CD4-positive, alpha-beta memory T cell (primary cell): Measurements from ENCODE around the gene DNAL1. TPM values are rescaled to one million over a fixed set of nuclear protein-coding genes. Genes with fewer than 3 reads are reported as not detected.
A peak's percentile ranks its signal among the peaks of the same experiment; 100 is the strongest.

ENCODE experiments used
- CTCF ChIA-PET: fragments of 350-600 bp; sonication (Branson Sonifier 250); formaldehyde crosslinking; loops from one replicate; lab custom pipeline; 2021; ENCODE audit warnings: inconsistent platforms; ENCODE audit not compliant: partially characterized antibody; lab: Charles Lee
- POLR2A ChIA-PET: fragments of 350-600 bp; sonication (Branson Sonifier 250); formaldehyde crosslinking; loops from one replicate; lab custom pipeline; 2021; ENCODE audit not compliant: partially characterized antibody; lab: Charles Lee
- DNase-seq, 5 donors: peaks; one replicate each; pipeline versions ENCODE4 v3.0.0 to v3.0.0-alpha.2; 2020 to 2022; ENCODE audit warnings: mixed read lengths in 1 of 5
- H3K27ac ChIP-seq: one replicate; pipeline ENCODE4 v1.7.0; 2013; ENCODE audit warnings: low read depth, low read length
- H3K27me3 ChIP-seq: 2 replicates; pipeline ENCODE4 v1.7.0; 2013; ENCODE audit warnings: mild to moderate bottlenecking, low read length, moderate library complexity; ENCODE audit not compliant: insufficient read depth
- H3K36me3 ChIP-seq: 2 replicates; pipeline ENCODE4 v1.7.0; 2013; ENCODE audit warnings: mild to moderate bottlenecking, low read length, moderate library complexity; ENCODE audit not compliant: insufficient read depth
- H3K4me1 ChIP-seq: 2 replicates; pipeline ENCODE4 v1.7.0; 2013; ENCODE audit warnings: mild to moderate bottlenecking, low read length, moderate library complexity; ENCODE audit not compliant: insufficient read depth
- H3K4me3 ChIP-seq, 2 donors: one replicate each; pipeline ENCODE4 v1.7.0; 2013; ENCODE audit warnings: low read length in 2 of 2, mild to moderate bottlenecking in 1 of 2
- H3K9me3 ChIP-seq, 2 donors: one replicate each; pipeline ENCODE4 v1.7.0; 2013; ENCODE audit warnings: low read length in 2 of 2, control low read depth in 1 of 2; ENCODE audit not compliant: control insufficient read depth in 1 of 2
- H3K27ac Mint-ChIP-seq, 7 donors: one replicate each; pipeline ENCODE4 v1.8.0; 2020 to 2021; ENCODE audit warnings: mixed read lengths in 7 of 7, mild to moderate bottlenecking in 6 of 7, inconsistent platforms in 3 of 7, moderate library complexity in 3 of 7
- H3K27me3 Mint-ChIP-seq, 2 donors: one replicate each; pipeline ENCODE4 v1.8.0; 2020 to 2021; ENCODE audit warnings: mixed read lengths in 2 of 2
- H3K36me3 Mint-ChIP-seq, 2 donors: one replicate each; pipeline ENCODE4 v1.8.0; 2020 to 2021; ENCODE audit warnings: mixed read lengths in 2 of 2, inconsistent platforms in 1 of 2, mild to moderate bottlenecking in 1 of 2
- H3K4me1 Mint-ChIP-seq, 4 donors: one replicate each; pipeline ENCODE4 v1.8.0; 2020 to 2021; ENCODE audit warnings: mixed read lengths in 4 of 4, mild to moderate bottlenecking in 1 of 4
- H3K4me3 Mint-ChIP-seq, 8 donors: one replicate each; pipeline ENCODE4 v1.8.0; 2020 to 2021; ENCODE audit warnings: mixed read lengths in 8 of 8, mild to moderate bottlenecking in 7 of 8, moderate library complexity in 6 of 8, inconsistent platforms in 3 of 8
- H3K9me3 Mint-ChIP-seq, 8 donors: one replicate each; pipeline ENCODE4 v1.8.0; 2020 to 2021; ENCODE audit warnings: mixed read lengths in 8 of 8, mild to moderate bottlenecking in 5 of 8, inconsistent platforms in 3 of 8, moderate library complexity in 1 of 8
- intact Hi-C: fragments of 100-400 bp; cut with micrococcal nuclease; formaldehyde crosslinking; loops from one replicate; pipeline ENCODE4 v1.15.1; 2023
- polyA plus RNA-seq, 2 donors: library from polyadenylated mRNA; unstranded; fragments of 300-500 nt; fragmentation: Illumina TruSeq; gene quantifications; one replicate each; pipeline ENCODE4 v1.2.3, GENCODE V29; 2021
- total RNA-seq, 2 experiments: library from RNA; stranded (reverse); gene quantifications; one replicate each; pipeline ENCODE4 v1.2.3, GENCODE V29; 2021

The DNAL1 gene
- total and polyA plus RNA-seq, 4 experiments from 2014 or later = 5.4 to 8.6 (median 8.1) TPM

- Mint-ChIP-seq H3K9me3 (no peaks in the 10 kb centered on the region), H3K27ac (peak overlapping the region in 4 of 7 donors; percentile 41 to 72 (median 44)), H3K27me3 (no peaks in the 10 kb centered on the region), H3K4me3 (no peak overlapping the region), H3K4me1 (peaks cover 6 to 23% (median 13%) of the 10 kb centered on the region in 4 donors), H3K36me3 (peaks cover 31 to 77% of the 10 kb centered on the region in 2 donors)
- ChIA-PET POLR2A (interaction anchor here (1.0 to 1.2 kb wide), 2 partner anchors 65 to 106 kb away, joined by 3 to 4 read pairs; no protein-coding TSS in a partner anchor), CTCF (interaction anchor here (0.5 to 1.2 kb wide), 3 partner anchors 59 to 115 kb away, joined by 3 to 4 read pairs (median 3); no protein-coding TSS in a partner anchor)
- no peak for DNase-seq
- H3K27ac ChIP-seq = no peak overlapping the region
- H3K4me1 ChIP-seq = peaks cover 30% of the 10 kb centered on the region
- H3K9me3 ChIP-seq = no peaks in the 10 kb centered on the region
- no peaks in the 10 kb centered on the region for H3K27me3 ChIP-seq
- no peak overlapping the region for H3K4me3 ChIP-seq
- peaks cover 68% of the 10 kb centered on the region for H3K36me3 ChIP-seq
- intact Hi-C loops = no loop called here
Observed at GRCh38 chr14:73720636-73721035, 75.8 kb downstream of the DNAL1 start.

GRCh38 chr14:73721101-73721821 is 76.5 kb downstream of the DNAL1 start:
- H3K4me1 Mint-ChIP-seq = peaks cover 9 to 24% (median 13%) of the 10 kb centered on the region in 4 donors
- Histone ChIP-seq H3K27me3 (no peaks in the 10 kb centered on the region), H3K27ac (no peak overlapping the region), H3K4me1 (peaks cover 33% of the 10 kb centered on the region), H3K4me3 (no peak overlapping the region), H3K36me3 (peaks cover 71% of the 10 kb centered on the region), H3K9me3 (no peaks in the 10 kb centered on the region)
- H3K27ac Mint-ChIP-seq = peak overlapping the region in 4 of 7 donors; percentile 52 to 72 (median 63)
- intact Hi-C loops = no loop called here
- no peak for DNase-seq
- H3K4me3 Mint-ChIP-seq = no peak overlapping the region
- H3K36me3 Mint-ChIP-seq = peaks cover 31 to 79% of the 10 kb centered on the region in 2 donors
- ChIA-PET CTCF (interaction anchor here (1.2 kb wide), 1 partner anchor 105 kb away, joined by 3 read pairs; no protein-coding TSS in a partner anchor), POLR2A (interaction anchor here (1.0 to 1.2 kb wide), 2 partner anchors 10 to 106 kb away, joined by 3 to 4 read pairs; no protein-coding TSS in a partner anchor)
- H3K9me3 Mint-ChIP-seq = no peaks in the 10 kb centered on the region
- no peaks in the 10 kb centered on the region for H3K27me3 Mint-ChIP-seq

GRCh38 chr14:73722581-73722980 is 77.8 kb downstream of the DNAL1 start:
- peaks cover 38% of the 10 kb centered on the region for H3K4me1 ChIP-seq
- peaks cover 31 to 75% of the 10 kb centered on the region in 2 donors for H3K36me3 Mint-ChIP-seq
- no peaks in the 10 kb centered on the region for H3K9me3 Mint-ChIP-seq
- H3K27me3 ChIP-seq = no peaks in the 10 kb centered on the region
- peak in 1 of 5 donors; percentile 31 for DNase-seq
- ChIA-PET CTCF (interaction anchor here (0.8 to 2.5 kb wide), 8 partner anchors 8 to 104 kb away, joined by 3 to 10 read pairs (median 4); partner anchors contain the start of gene PNMA1), POLR2A (interaction anchor here (1.7 to 2.6 kb wide), 4 partner anchors 9 to 36 kb away, joined by 5 to 15 read pairs (median 10); partner anchors contain the start of gene PNMA1)
- no peaks in the 10 kb centered on the region for H3K9me3 ChIP-seq
- no peaks in the 10 kb centered on the region for H3K27me3 Mint-ChIP-seq
- peak overlapping the region in 5 of 7 donors; percentile 30 to 72 (median 47) for H3K27ac Mint-ChIP-seq
- H3K4me1 Mint-ChIP-seq = peaks cover 9 to 24% (median 13%) of the 10 kb centered on the region in 4 donors
- peak overlapping the region; percentile 9 for H3K27ac ChIP-seq
- no peak overlapping the region for H3K4me3 ChIP-seq
- H3K4me3 Mint-ChIP-seq = peak overlapping the region in 1 of 8 donors; percentile 5
- intact Hi-C loops = no loop called here
- peaks cover 83% of the 10 kb centered on the region for H3K36me3 ChIP-seq

GRCh38 chr14:73723406-73723796 is 78.6 kb downstream of the DNAL1 start:
- POLR2A ChIA-PET = interaction anchor here (1.7 to 2.6 kb wide), 4 partner anchors 10 to 35 kb away, joined by 5 to 15 read pairs (median 10); partner anchors contain the start of gene PNMA1

GRCh38 chr14:73723797-73724661 is 79.2 kb downstream of the DNAL1 start:
- intact Hi-C loops = no loop called here
- Histone ChIP-seq H3K4me3 (no peak overlapping the region), H3K36me3 (peaks cover 82% of the 10 kb centered on the region), H3K4me1 (peaks cover 51% of the 10 kb centered on the region), H3K27me3 (no peaks in the 10 kb centered on the region), H3K9me3 (no peaks in the 10 kb centered on the region), H3K27ac (peak overlapping the region; percentile 43)
- ChIA-PET CTCF (interaction anchor here (1.3 to 2.5 kb wide), 6 partner anchors 9 to 103 kb away, joined by 4 to 10 read pairs (median 6); partner anchors contain the start of gene PNMA1), POLR2A (interaction anchor here (1.7 to 2.6 kb wide), 4 partner anchors 10 to 35 kb away, joined by 5 to 15 read pairs (median 10); partner anchors contain the start of gene PNMA1)
- Mint-ChIP-seq H3K27me3 (no peaks in the 10 kb centered on the region), H3K9me3 (no peaks in the 10 kb centered on the region), H3K27ac (peak overlapping the region; percentile 86 to 95 (median 91)), H3K4me1 (peaks cover 14 to 32% (median 19%) of the 10 kb centered on the region in 4 donors), H3K36me3 (peaks cover 36 to 77% of the 10 kb centered on the region in 2 donors), H3K4me3 (peak overlapping the region in 5 of 8 donors; percentile 25 to 76 (median 55))
- no peak for DNase-seq

More at GRCh38 chr14:73723406-73723796, 78.6 kb downstream of the DNAL1 start:
- Histone ChIP-seq H3K4me3 (no peak overlapping the region), H3K9me3 (no peaks in the 10 kb centered on the region), H3K4me1 (peaks cover 45% of the 10 kb centered on the region), H3K36me3 (peaks cover 80% of the 10 kb centered on the region), H3K27me3 (no peaks in the 10 kb centered on the region), H3K27ac (peak overlapping the region; percentile 43)
- intact Hi-C loops = no loop called here
- peak overlapping the region in 5 of 8 donors; percentile 21 to 76 (median 54) for H3K4me3 Mint-ChIP-seq
- CTCF ChIA-PET = interaction anchor here (0.9 to 2.5 kb wide), 8 partner anchors 9 to 103 kb away, joined by 3 to 10 read pairs (median 5); partner anchors contain the start of gene PNMA1
- no peaks in the 10 kb centered on the region for H3K9me3 Mint-ChIP-seq
- H3K36me3 Mint-ChIP-seq = peaks cover 31 to 71% of the 10 kb centered on the region in 2 donors
- H3K27me3 Mint-ChIP-seq = no peaks in the 10 kb centered on the region
- DNase-seq = peak in 2 of 5 donors; percentile 18 to 27
- peak overlapping the region; percentile 86 to 95 (median 91) for H3K27ac Mint-ChIP-seq
- H3K4me1 Mint-ChIP-seq = peaks cover 9 to 26% (median 13%) of the 10 kb centered on the region in 4 donors

- H3K27ac ChIP-seq = no peak overlapping the region
- no peaks in the 10 kb centered on the region for H3K27me3 ChIP-seq
- ChIA-PET POLR2A (interaction anchor here (1.0 to 2.6 kb wide), 4 partner anchors 11 to 62 kb away, joined by 3 to 15 read pairs (median 6); partner anchors contain the start of gene PNMA1), CTCF (interaction anchor here (1.4 to 11.0 kb wide), 2 partner anchors 8 to 102 kb away, joined by 6 to 272 read pairs; no protein-coding TSS in a partner anchor)
- Mint-ChIP-seq H3K9me3 (no peaks in the 10 kb centered on the region), H3K36me3 (peaks cover 37 to 78% of the 10 kb centered on the region in 2 donors), H3K27ac (peak overlapping the region; percentile 37 to 95 (median 75)), H3K27me3 (no peaks in the 10 kb centered on the region), H3K4me1 (peaks cover 14 to 37% (median 23%) of the 10 kb centered on the region in 4 donors), H3K4me3 (peak overlapping the region in 1 of 8 donors; percentile 24)
- H3K36me3 ChIP-seq = peaks cover 84% of the 10 kb centered on the region
- intact Hi-C loops = no loop called here
- H3K4me1 ChIP-seq = peaks cover 52% of the 10 kb centered on the region
- no peak for DNase-seq
- no peaks in the 10 kb centered on the region for H3K9me3 ChIP-seq
- H3K4me3 ChIP-seq = no peak overlapping the region
Observed at GRCh38 chr14:73724696-73725095, 79.9 kb downstream of the DNAL1 start.
